HG03558 (cell line): ENCODE results near the gene MOV10L1.

Experiments used
- ATAC-seq: cut with Tn5 transposase; IDR thresholded peaks from one replicate; pipeline ENCODE4 v1.9.1; 2021; ENCODE audit warnings: moderate number of reproducible peaks; ENCODE audit not compliant: unreplicated experiment; ENCODE audit errors: extremely low read depth

The MOV10L1 gene

GRCh38 chr22:50058906-50059880, 30.6 kb upstream of the MOV10L1 start:
- no peak for ATAC-seq

DNA sequence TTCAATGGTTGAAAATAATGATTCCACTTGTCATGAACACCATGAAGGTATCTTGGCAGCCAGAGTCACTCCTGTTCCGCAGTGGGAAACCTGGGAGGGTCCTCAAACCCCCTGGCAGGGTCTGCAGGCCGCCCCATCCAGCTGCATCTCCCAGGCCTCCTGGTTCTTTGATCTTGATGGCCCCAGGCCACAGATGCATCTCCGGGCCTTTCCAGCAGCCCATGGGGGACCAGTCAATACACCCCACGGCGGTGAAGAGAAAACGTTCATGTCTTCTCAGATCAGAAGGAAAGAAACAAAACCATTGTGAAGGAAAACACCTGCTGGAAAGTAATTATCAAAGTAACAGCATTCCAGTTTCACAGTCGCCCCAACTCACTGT, 29.9 kb upstream of the MOV10L1 start:
- ATAC-seq, result no peak

DNA sequence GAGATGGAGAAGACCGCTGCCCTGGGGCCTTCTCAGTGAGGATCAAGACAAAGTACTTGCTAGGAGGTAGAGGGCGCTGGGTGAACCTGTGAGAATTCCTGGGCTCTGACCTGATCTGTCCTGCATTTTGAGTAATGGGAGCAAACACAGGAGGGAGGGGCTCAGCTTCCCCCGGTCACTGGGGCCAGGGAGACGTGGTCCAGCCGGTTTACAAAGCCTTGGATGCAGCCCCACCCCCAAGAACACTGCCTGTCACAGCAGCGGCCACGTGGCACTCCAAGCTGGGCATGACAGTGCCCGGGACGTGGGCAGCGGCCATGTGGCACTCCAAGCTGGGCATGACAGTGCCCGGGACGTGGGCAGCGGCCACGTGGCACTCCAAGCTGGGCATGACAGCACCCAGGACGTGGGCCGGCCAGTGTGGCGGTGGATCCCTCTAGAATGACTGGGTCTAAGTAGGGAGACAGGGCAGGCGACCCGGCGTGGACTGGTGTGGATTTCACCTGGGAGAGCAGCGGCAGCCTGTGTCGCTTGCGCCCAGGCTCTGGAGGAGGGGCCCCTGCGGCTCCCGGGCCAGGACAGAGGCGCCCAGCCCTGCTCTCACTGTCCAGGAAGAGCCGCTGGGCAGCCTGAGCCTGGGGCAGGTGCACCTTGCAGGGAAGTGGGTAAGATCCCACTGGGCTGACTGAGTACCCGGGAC, 29.2 kb upstream of the MOV10L1 start:
- no peak for ATAC-seq

DNA sequence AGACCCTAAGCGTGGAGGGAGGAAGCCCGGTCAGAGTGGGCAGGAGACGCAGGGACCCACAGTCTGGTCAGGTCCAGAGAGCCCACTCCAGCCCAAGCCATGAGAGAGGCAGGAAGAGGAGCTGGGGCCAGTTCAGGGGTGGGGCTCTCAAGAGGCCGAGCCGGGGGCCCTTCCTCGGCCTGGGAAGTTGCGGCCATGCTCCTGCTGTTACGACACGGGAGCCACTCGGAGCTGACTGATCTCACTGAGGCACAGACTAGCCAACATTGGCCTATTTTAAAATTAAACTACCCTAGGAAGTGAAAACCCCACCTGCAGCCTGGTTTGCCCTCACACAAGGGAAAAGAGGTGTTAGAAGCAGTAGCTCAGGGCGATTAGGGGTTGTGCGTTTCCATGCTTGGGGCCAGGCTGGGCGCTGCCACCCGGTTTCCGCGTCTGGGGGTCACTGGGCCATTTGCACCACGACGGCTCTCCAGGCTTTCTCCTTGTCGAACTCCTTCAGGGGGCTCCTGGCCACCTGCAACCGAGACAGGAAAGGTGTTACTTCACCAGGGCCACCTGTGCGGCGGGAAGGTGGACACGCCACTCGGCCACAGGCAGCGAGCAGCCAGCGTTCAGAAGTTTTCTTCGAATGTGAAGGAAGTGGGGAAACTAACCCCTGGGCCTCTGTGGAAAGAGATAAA, 28.5 kb upstream of the MOV10L1 start:
- ATAC-seq, result no peak

DNA sequence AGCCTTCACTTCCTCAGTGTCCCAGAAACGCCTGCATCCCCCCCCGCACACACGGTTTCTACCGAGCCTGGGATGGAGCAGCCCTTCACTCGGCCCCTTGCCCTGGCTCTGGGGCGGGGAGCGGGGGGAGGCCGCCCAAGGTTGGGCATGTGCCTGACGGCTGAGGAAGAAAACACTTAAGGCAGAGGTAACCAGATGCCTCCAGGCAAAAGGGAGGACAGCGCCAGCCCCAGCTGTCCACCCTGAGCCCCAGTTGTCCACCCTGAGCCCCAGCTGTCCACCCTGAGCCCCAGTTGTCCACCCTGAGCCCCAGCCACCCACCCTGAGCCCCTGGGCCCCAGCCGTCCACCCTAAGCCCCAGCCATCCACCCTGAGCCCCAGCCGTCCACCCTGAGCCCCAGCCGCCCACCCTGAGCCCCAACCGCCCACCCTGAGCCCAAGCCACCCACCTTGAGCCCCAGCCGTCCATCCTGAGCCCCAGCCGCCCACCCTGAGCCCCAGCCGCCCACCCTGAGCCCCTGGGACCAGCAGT, 27.9 kb upstream of the MOV10L1 start:
- no peak for ATAC-seq

DNA sequence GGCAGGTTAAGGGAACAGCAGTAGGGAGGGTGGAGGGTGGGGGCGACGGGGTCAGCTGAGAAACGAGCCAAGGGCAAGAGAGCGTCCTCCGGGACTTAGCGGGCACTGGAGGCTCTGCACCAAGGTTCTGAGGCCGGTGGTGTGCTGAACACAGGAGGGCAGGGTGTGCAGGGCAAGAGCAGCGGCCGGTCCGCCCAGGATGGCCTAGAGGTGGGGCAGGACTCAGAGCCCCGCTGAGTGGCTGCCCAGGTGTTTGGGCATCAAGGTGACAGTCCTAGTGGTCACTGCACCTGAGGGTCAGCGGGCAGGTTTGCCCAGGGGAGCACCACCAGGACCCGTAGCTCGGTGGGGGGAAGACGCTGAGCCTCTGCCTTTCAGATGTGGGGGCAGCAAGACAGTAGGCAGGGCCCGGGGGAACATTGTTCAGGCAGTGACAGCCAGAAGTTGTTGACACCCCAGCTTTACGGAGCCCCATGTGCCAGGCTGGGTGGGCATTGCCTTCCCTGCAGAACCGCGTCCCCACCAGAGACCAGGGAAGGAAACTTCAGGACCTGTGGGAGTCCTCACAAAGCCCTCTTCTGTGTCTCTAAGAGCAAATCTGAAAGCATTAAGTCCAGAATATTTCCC, 27.2 kb upstream of the MOV10L1 start:
- ATAC-seq, result no peak

- ATAC-seq, result no peak
Observed at GRCh38 chr22:50063589-50064393, 26.0 kb upstream of the MOV10L1 start.

DNA sequence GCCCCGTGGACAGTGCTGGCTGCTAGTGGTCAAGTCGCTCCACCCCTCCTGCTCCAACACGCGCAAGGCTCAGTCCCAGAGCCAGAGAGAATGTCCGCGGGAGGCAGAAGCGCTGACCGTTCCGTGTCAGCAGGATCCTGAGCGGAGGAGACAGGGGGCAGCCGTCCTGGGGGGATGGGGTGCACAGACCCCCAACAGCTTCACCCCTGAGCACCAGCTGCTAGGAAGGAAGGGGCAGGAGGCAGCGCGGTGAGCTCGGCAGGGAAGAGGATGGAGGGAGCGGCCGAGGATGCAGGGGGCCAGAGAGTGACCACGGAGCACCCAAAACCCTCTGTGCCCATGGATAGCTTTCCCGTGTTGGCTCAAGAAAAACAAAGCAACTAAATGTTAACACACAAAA, 25.4 kb upstream of the MOV10L1 start:
- no peak for ATAC-seq

DNA sequence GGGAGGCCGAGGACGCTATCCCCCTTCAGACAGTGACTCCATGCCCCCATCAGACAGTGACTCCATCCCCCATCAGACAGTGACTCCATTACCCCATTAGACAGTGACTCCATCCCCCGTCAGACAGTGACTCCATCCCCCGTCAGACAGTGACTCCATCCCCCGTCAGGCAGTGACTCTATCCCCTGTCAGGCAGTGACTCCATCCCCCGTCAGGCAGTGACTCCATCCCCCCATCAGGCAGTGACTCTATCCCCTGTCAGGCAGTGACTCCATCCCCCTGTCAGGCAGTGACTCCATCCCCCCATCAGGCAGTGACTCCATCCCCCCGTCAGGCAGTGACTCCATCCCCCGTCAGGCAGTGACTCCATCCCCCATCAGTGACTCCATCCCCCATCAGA, 22.6 kb upstream of the MOV10L1 start:
- no peak for ATAC-seq

DNA sequence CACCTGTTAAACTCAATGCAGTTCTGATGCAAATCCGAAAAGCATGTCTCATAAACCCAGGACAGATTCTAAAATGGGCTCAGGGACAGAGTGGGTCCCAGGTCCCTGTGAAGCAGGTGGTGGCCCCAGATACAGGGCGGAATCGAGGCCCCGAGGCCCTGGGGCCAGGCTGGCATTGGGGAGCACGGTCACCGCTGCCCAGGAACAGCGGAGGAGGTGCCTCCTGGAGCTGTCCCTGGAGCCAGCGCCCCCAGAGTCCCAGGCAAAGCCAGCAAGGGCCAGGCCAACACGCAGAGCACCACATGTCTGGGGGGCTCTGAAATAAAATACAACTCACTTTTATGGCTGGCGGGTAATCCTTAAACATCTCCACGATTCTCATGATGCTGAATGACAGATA, 21.7 kb upstream of the MOV10L1 start:
- no peak for ATAC-seq

DNA sequence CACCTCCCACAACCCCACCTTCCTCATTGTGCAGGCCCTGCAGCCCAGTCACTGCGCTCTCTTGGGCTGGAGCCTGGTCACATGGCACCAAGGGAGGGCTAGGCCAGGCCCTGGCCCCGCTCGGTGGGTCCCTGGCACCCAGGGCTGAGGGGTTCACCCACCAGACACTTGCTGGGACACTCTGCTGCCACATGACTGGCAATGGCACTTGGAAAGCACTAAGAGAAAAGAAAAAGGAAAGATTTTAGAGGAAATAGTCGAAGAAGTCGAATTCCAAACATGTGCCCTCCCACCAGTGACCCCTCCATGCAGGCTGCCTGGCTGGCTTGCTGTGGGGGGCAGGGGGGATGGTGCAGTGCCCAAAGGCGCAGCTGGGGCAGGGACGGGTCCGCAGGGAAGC, 19.4 kb upstream of the MOV10L1 start:
- ATAC-seq, result no peak

DNA sequence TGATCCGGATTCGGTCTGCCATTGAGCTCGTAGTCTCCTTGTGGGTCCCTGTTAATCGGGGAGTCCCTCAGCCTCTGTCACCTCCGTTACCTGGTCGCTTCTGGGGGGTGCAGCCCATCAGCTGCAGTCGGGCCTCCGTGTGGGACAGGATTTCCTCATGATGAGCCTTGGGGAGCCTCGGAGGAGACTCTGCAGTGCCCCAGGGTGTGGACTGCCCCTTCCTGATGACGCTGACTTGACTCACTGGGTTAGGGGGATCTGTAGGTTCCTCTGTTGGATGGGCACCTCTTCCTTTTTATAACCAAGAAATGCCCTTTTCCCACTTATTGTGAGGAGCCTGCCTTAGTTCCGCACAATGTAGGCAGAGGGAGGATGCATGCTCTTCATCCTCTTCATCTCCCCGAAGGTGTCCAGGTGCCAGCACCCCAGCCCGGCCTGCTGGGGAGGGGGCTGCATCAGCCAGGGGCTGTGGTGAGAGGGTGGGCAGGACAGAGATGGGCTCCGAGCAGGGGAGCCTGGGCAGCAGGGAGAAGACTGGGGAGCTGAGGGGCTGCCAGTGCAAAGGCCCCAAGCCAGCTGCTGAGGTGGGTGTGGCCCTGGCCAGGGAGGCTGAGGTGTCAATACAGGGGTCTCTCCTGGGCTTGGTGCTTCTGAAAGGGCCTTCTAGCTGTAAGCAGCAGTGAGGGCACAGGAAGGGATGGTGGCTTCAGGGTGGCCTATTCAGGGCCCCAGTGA, 18.2 kb upstream of the MOV10L1 start:
- no peak for ATAC-seq

DNA sequence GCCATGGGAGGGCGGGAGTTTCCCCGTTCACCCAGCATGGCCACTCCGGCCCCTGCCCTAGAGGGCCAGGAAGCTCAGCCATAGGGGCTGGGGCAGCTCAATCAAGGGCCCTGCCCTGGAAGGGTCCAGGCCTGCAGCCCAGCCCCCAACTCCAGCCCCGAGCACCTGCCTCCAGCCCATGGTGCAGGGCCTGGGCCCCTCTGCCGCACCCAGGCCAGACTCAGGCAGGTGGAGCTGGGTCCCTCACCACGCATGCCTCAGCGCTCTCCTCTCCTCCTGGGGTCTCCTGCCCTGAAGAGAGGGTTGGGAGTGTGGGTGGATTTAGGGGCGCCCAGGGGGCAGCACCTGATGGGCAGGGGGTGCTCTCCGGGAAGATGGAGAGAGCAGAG, 17.6 kb upstream of the MOV10L1 start:
- ATAC-seq, result no peak

DNA sequence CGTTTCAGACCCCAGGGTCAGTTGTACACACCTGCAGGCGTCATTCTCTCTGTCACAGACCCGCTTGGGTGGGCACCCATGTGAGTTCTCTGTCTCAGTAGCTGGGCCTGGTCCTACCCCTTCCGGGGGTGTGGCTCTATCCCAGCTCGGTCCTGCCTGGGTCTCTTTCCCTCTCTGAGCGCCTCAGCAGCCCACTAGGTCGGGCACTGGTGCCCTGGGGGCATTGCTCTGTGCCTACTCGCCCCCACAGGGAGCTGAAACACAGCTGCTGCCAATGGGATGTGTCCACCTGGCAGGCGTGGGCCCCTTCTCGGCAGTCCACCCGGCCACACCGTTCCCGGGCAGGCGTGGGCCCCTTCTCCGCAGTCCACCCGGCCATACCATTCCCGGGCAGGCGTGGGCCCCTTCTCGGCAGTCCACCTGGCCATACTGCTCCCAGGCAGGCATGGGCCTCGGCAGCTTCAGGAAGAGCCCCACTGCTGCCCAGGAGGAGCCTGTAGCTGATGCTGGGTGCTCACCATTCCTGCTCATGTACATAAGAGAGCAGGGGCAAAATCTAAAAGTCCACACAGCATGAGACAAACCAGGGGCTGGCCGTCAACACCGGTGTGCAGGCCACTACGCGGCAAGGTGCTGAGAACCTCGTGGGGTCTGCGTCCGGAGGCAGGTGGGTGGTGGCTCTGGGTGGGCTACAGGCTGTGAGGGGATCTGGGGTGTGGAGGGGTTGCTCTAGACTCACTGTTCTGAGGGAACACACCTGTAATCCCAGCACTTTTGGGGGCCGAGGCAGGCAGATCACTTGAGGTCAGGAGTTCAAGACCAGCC, 16.9 kb upstream of the MOV10L1 start:
- no peak for ATAC-seq

DNA sequence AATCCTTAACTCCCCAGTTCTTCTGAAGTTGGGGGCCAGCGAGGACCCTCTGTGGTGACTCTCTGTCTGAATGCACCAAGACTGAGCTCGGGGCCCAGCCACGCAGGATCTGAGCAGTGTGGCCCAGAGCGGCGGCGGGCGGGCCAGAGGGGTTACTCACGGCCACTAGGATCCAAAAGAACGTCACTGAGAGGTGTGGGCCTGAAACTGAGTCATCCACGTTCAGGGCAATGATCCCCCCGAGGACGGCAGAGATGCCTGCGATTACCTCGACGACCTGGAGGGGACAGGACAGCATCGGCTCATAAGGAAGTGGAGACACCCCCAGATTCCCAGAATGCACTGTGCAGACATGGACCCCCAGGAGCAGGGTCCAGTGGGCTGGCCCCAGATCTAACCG, 15.8 kb upstream of the MOV10L1 start:
- no peak for ATAC-seq

DNA sequence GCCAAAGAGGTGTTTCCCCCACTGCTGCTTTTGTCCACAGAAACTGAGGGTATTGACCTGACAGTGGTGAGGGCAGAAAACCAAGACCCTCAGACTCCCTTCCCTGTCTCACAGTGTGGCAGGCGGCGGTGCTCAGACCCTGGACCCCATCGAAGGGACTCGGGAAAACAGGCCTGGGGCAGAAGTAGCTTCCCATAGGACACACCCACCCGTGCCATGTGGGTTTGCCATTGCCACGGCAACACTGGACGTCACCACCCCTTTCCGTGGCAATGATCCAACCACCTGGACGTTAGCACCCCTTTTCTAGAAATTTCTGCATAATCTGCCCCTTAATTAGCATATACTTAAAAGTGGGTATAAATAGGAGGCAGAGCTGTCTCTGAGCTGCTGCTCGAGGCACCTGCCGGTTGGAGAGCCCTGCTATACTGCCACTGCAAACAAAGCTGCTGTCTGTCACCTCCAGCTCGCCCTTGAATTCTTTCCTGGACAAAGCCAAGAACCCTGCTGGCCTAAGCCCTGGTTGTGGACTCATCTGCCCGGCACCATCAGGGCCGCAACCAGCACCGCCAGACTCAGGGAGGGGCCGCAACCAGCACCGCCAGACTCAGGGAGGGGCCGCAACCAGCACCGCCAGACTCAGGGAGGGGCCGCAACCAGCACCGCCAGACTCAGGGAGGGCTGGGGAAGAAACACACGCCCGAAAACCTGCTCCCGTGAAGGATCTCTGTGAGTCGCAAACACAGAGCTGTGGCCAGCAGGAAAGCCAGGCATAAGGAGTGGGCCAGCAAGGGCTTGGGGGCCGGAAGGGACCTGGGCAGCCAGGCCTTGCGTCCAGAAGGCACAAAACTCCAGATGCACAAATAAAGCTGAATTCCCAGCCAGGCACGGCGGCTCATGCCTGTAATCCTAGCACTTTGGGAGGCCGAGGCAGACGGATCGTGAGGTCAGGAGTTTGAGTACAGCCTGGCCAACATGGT, 15.0 kb upstream of the MOV10L1 start:
- ATAC-seq, result no peak
